ENCODE data around the gene HNRNPH3. TPM values are rescaled to one million over a fixed set of nuclear protein-coding genes. Genes with fewer than 3 reads are reported as not detected.

The HNRNPH3 gene
- total RNA-seq, 2 experiments from 2014 or later: 99.6 to 117 TPM

DNA sequence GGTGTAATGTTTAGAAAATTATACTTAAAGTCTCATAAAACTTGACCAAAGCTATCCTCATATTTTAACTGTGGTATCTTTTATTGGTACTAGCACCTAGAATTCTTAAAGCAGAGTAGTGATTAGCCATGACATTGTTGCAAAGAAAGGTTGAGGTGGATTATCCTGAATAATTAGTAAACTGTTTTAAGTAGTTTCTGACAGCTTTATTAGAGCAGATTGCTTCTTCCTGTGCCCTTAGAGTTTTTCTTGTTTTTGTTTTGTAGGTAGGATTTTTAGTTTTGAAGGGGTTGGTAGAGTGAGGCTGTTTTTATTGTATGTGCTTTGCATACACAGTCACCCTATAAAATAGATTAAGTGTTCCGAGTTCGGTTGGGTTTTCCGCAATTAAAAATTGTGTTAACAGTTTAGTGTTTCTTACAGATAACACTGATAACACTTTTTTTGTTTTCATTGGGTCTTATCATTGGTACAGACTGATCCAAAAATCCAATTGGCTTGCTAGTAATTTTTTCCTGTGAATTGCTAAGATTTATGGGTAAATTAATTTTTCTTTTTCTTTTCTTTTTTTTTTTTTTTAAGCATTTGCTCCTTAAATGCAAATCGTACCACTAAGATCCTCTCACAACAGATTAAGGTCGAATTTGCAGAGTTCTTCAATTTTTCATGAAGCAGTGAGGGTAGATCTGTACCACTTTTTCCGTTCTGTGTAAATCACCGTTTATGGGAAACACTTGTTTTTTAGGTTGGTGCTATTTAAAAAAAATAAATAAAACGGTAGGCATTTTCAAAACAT lies 3.0 kb downstream of the HNRNPH3 start:
- H3K27ac Mint-ChIP-seq: peak overlapping the region; percentile 100
- DNase-seq: no peak
- ChIA-PET CTCF (interaction anchor here (1.5 to 1.8 kb wide), 2 partner anchors 13 to 383 kb away, joined by 3 to 5 read pairs; no protein-coding TSS in a partner anchor), POLR2A (interaction anchor here (0.6 kb wide), 2 partner anchors 9 to 112 kb away, joined by 3 read pairs; no protein-coding TSS in a partner anchor)
- peak overlapping the region; percentile 100 for H3K4me3 Mint-ChIP-seq
- peaks cover 59% of the 10 kb centered on the region for H3K36me3 Mint-ChIP-seq (ENCODE audit: low read depth)
- peaks cover 55% of the 10 kb centered on the region for H3K4me1 Mint-ChIP-seq
- H3K27me3 Mint-ChIP-seq: no peaks in the 10 kb centered on the region
- H3K9me3 Mint-ChIP-seq: no peaks in the 10 kb centered on the region

- POLR2A ChIA-PET: no interaction called here
- Mint-ChIP-seq H3K27me3 (no peaks in the 10 kb centered on the region), H3K4me1 (peaks cover 49% of the 10 kb centered on the region), H3K27ac (peak overlapping the region; percentile 44), H3K36me3 (ENCODE audit: low read depth) (peaks cover 71% of the 10 kb centered on the region), H3K9me3 (no peaks in the 10 kb centered on the region), H3K4me3 (peak overlapping the region; percentile 52)
- CTCF ChIA-PET: no interaction called here
- DNase-seq: no peak
These were observed 5.0 kb downstream of the HNRNPH3 start for GRCh38 chr10:68336754-68337351.

DNA sequence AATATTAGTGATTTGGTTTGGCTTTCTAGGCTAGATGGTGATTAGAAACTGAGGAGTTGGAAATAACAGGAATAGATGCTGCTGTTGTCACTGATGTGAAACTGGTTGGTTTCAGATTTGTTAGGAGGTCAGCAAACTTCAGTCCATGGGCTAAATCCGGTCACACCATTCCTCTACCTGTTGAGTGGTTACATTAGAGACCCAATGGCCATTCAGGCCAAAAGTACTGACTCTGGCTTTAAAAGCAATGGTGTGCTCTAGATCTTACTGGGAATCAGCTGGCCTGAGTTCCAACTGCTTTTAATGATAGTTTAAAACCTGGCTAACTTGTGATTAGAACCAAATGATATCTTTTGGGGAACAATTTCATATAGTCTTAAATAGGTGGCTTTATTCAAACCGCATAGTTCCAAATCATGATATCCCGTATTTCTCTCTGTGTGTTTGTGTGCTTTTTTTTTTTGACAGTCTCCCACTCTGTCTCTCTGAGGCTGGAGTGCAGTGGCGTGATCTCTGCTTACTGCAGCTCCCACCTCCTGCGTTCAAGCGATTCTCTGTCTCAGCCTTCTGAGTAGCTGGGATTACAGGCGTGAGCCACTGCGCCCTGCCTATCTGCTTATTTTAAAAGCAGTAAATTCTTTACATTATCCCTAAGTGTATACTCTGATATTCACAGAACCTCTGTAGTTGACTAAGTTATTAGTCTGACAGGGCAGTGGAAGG lies 8.7 kb downstream of the HNRNPH3 start:
- no peak overlapping the region for H3K4me3 Mint-ChIP-seq
- H3K4me1 Mint-ChIP-seq: peaks cover 42% of the 10 kb centered on the region
- H3K9me3 Mint-ChIP-seq: no peaks in the 10 kb centered on the region
- no peak for DNase-seq
- ChIA-PET POLR2A (no interaction called here), CTCF (no interaction called here)
- H3K27me3 Mint-ChIP-seq: no peaks in the 10 kb centered on the region
- H3K27ac Mint-ChIP-seq: no peak overlapping the region
- peaks cover 73% of the 10 kb centered on the region for H3K36me3 Mint-ChIP-seq (ENCODE audit: low read depth)

DNA sequence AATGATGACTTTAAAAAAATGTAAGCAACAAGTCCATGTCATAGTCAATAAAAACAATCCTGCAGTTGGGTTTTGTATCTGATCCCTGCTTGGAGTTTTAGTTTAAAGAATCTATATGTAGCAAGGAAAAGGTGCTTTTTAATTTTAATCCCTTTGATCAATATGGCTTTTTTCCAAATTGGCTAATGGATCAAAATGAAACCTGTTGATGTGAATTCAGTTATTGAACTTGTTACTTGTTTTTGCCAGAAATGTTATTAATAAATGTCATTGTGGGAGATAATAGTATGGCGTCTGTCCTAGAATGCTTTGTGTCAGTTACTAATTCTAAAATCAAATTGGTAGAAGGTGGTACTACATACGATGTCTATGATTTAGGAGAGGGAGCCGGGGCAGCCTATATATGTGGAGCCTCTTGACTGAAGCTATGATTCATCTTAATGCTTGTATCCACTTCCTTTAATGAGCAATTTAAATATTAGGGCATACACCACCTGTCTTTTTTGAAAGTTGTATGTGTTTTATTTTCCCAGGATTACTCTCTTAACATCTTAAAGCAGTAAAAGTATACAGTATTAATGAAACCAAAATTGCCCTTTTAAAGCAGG lies 11.1 kb downstream of the HNRNPH3 start:
- Mint-ChIP-seq H3K4me3 (no peak overlapping the region), H3K27ac (no peak overlapping the region), H3K36me3 (ENCODE audit: low read depth) (peaks cover 60% of the 10 kb centered on the region), H3K9me3 (no peaks in the 10 kb centered on the region), H3K4me1 (peaks cover 29% of the 10 kb centered on the region), H3K27me3 (no peaks in the 10 kb centered on the region)
- POLR2A ChIA-PET: interaction anchor here (0.7 kb wide), 1 partner anchor 8 kb away, joined by 3 read pairs; no protein-coding TSS in a partner anchor
- no peak for DNase-seq
- CTCF ChIA-PET: interaction anchor here (0.6 kb wide), 1 partner anchor 28 kb away, joined by 4 read pairs; no protein-coding TSS in a partner anchor

DNA sequence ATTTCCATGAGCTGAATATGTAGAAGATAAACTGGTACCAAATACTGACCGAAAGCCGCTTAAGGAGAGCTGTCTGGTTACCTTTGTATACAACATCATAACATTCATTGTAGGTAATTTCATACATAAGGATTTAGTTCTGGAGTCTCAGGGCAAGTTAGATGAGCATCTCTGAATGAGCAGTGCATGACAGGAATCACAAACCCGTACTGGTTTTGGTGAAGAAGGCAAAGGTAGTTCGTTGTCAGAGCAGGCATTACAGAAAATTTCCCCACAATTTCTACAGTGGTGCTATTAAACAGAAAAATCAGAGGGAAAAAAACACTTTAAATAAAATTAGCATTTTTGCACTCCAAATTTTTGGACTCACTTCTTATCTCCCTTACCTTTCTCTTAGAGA lies 13.8 kb downstream of the HNRNPH3 start:
- no peak for DNase-seq
- ChIA-PET POLR2A (interaction anchor here (0.5 kb wide), 1 partner anchor 13 kb away, joined by 11 read pairs; the partner anchor contains the start of gene PBLD), CTCF (interaction anchor here (0.7 kb wide), 1 partner anchor 61 kb away, joined by 3 read pairs; the partner anchor contains the start of gene RUFY2)
- Mint-ChIP-seq H3K4me3 (no peak overlapping the region), H3K27me3 (no peaks in the 10 kb centered on the region), H3K36me3 (ENCODE audit: low read depth) (peaks cover 42% of the 10 kb centered on the region), H3K27ac (no peak overlapping the region), H3K9me3 (no peaks in the 10 kb centered on the region), H3K4me1 (peaks cover 19% of the 10 kb centered on the region)

DNA sequence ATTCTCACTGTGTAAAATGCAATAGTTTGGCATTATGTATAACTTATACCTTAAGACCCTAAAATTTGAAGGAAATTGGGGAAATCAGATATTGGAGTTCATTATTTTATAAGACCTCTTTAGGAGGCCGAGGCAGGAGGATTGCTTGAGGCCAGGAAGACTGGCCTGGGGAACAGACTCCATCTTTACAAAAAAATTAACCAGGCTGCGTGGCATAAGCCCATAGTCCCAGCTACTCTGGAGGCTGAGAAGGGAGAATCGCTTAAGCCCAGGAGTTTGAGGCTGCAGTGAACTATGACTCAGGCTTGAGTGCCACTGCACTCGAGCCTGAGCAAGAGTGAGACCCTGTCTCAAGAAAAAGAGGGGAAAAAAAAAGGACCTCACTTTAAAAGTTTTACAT lies 14.9 kb downstream of the HNRNPH3 start:
- POLR2A ChIA-PET: no interaction called here
- H3K36me3 Mint-ChIP-seq (ENCODE audit: low read depth): peaks cover 33% of the 10 kb centered on the region

DNA sequence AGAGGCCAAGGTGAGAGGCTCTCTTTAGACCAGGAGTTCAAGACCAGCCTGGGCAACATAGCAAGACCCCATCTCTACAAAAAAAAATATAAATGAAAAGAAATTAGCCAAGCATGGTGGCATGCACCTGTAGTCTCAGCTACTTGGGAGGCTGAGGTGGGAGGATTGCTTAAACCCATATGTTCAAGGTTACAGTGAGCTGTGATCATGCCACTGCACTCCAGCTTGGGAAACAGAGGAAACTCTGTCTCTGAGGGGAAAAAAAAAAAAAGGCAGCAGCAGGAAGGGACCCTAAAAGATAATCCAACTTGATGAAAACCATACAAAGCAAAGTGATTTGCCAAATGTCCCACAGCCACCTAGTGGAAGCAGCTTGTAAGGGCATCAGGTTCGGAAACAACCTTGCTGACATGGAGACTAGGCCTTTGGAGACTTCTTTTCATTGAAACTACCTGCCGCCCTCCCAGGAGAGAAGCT lies 16.4 kb downstream of the HNRNPH3 start:
- DNase-seq: peak; percentile 56
- Mint-ChIP-seq H3K4me1 (peaks cover 9% of the 10 kb centered on the region), H3K36me3 (ENCODE audit: low read depth) (peaks cover 28% of the 10 kb centered on the region), H3K27ac (peak overlapping the region; percentile 21), H3K4me3 (no peak overlapping the region), H3K27me3 (no peaks in the 10 kb centered on the region), H3K9me3 (no peaks in the 10 kb centered on the region)
- POLR2A ChIA-PET: interaction anchor here (0.5 to 1.2 kb wide), 2 partner anchors 123 to 136 kb away, joined by 3 to 5 read pairs; no protein-coding TSS in a partner anchor
- CTCF ChIA-PET: interaction anchor here (0.6 to 1.5 kb wide), 15 partner anchors 9 to 303 kb away, joined by 3 to 7 read pairs (median 4); partner anchors contain the start of genes HNRNPH3, PBLD and RUFY2

More for the DNA sequence above, 14.9 kb downstream of the HNRNPH3 start:
- H3K4me3 Mint-ChIP-seq: no peak overlapping the region
- CTCF ChIA-PET: interaction anchor here (0.7 kb wide), 1 partner anchor 15 kb away, joined by 3 read pairs; the partner anchor contains the start of genes HNRNPH3 and PBLD
- H3K4me1 Mint-ChIP-seq: peaks cover 15% of the 10 kb centered on the region
- no peak for DNase-seq
- H3K9me3 Mint-ChIP-seq: no peaks in the 10 kb centered on the region
- no peaks in the 10 kb centered on the region for H3K27me3 Mint-ChIP-seq
- H3K27ac Mint-ChIP-seq: peak overlapping the region; percentile 57

- no peaks in the 10 kb centered on the region for H3K9me3 Mint-ChIP-seq
- DNase-seq: no peak
- POLR2A ChIA-PET: no interaction called here
- peaks cover 16% of the 10 kb centered on the region for H3K36me3 Mint-ChIP-seq (ENCODE audit: low read depth)
- CTCF ChIA-PET: interaction anchor here (1.5 to 2.2 kb wide), 2 partner anchors 9 to 53 kb away, joined by 4 to 12 read pairs; partner anchors contain the start of gene RUFY2
- H3K4me3 Mint-ChIP-seq: no peak overlapping the region
- H3K27ac Mint-ChIP-seq: no peak overlapping the region
- H3K4me1 Mint-ChIP-seq: no peaks in the 10 kb centered on the region
- no peaks in the 10 kb centered on the region for H3K27me3 Mint-ChIP-seq
These were observed 21.7 kb downstream of the HNRNPH3 start for GRCh38 chr10:68353537-68353936.

- no peak overlapping the region for H3K27ac Mint-ChIP-seq
- H3K9me3 Mint-ChIP-seq: no peaks in the 10 kb centered on the region
- no peak overlapping the region for H3K4me3 Mint-ChIP-seq
- POLR2A ChIA-PET: no interaction called here
- no peaks in the 10 kb centered on the region for H3K27me3 Mint-ChIP-seq
- CTCF ChIA-PET: interaction anchor here (0.6 kb wide), 1 partner anchor 545 kb away, joined by 3 read pairs; no protein-coding TSS in a partner anchor
- no peak for DNase-seq
- no peaks in the 10 kb centered on the region for H3K4me1 Mint-ChIP-seq
- H3K36me3 Mint-ChIP-seq (ENCODE audit: low read depth): peaks cover 10% of the 10 kb centered on the region
These were observed 27.3 kb downstream of the HNRNPH3 start for GRCh38 chr10:68359189-68359588.

DNA sequence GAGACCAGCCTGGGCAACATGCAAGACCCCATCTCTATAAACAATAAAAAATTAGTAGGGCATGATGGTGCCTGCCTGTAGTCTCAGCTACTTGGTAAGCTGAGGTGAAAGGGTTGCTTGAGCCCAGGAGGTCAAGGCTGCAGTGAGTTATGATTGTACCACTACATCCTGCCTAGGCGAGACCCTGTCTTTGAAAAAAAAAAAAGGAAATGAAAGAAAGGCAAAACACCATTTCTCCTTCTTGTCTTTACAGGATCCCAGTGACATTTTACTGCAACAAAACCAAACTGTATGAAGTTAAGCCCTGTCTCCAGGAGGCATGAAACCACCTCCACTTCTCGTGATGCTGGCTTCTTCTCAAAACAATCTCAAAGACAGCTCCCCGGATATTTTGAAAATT lies 30.7 kb downstream of the HNRNPH3 start:
- CTCF ChIA-PET: interaction anchor here (1.4 to 3.6 kb wide), 3 partner anchors 10 to 14 kb away, joined by 4 to 12 read pairs (median 5); no protein-coding TSS in a partner anchor

GRCh38 chr10:68364101-68364886 lies 32.4 kb downstream of the HNRNPH3 start:
- ChIA-PET CTCF (interaction anchor here (0.6 to 1.4 kb wide), 2 partner anchors 15 to 588 kb away, joined by 3 to 5 read pairs; no protein-coding TSS in a partner anchor), POLR2A (no interaction called here)
- no peak for DNase-seq
- Mint-ChIP-seq H3K4me1 (no peaks in the 10 kb centered on the region), H3K27me3 (no peaks in the 10 kb centered on the region), H3K4me3 (no peak overlapping the region), H3K36me3 (ENCODE audit: low read depth) (peaks cover 14% of the 10 kb centered on the region), H3K9me3 (no peaks in the 10 kb centered on the region), H3K27ac (no peak overlapping the region)

More for the DNA sequence above, 30.7 kb downstream of the HNRNPH3 start:
- Mint-ChIP-seq H3K27me3 (no peaks in the 10 kb centered on the region), H3K4me3 (no peak overlapping the region), H3K27ac (no peak overlapping the region), H3K9me3 (no peaks in the 10 kb centered on the region), H3K36me3 (ENCODE audit: low read depth) (peaks cover 13% of the 10 kb centered on the region), H3K4me1 (no peaks in the 10 kb centered on the region)
- no peak for DNase-seq
- POLR2A ChIA-PET: no interaction called here
